Omental fat pad (tissue), 4 donors: Measurements from ENCODE around the gene RGS6. TPM values are rescaled to one million over a fixed set of nuclear protein-coding genes. Genes with fewer than 3 reads are reported as not detected.

ENCODE experiments used
- ATAC-seq: fragments of 150-250 bp; one replicate; pipeline ENCODE4 v1.9.1; 2016; ENCODE audit warnings: mild to moderate bottlenecking, moderate library complexity; ENCODE audit not compliant: low FRiP score
- DNase-seq: peaks from one replicate; pipeline ENCODE4 v3.0.0-alpha.2; 2019; ENCODE audit warnings: low spot score
- CTCF ChIP-seq, 3 donors: fragments of 450-650 bp; IDR thresholded peaks; one replicate each; pipeline ENCODE4 v1.5.1; 2016 to 2017; ENCODE audit warnings: antibody characterized with exemption in 3 of 3, mild to moderate bottlenecking in 3 of 3, moderate library complexity in 2 of 3
- total RNA-seq, 4 donors: library from RNA; depleted of rRNA; stranded (reverse); fragments of >200 nt; gene quantifications; one replicate each; pipeline ENCODE4 v1.1.0, GENCODE V29; 2016

Gene RGS6
- total RNA-seq, 4 donors from 2014 or later: 5.2 to 27.3 (median 6.9) TPM

- DNase-seq (no peak), ATAC-seq (no peak)
- no peak for TF ChIP-seq CTCF (IDR thresholded peaks at IDR 0.05)
Measured at GRCh38 chr14:72607386-72608130, 675.3 kb downstream of the RGS6 start.

GRCh38 chr14:72608391-72609204 is 676.4 kb downstream of the RGS6 start:
- no peak for TF ChIP-seq CTCF (IDR thresholded peaks at IDR 0.05)
- ATAC-seq (no peak), DNase-seq (no peak)

DNA sequence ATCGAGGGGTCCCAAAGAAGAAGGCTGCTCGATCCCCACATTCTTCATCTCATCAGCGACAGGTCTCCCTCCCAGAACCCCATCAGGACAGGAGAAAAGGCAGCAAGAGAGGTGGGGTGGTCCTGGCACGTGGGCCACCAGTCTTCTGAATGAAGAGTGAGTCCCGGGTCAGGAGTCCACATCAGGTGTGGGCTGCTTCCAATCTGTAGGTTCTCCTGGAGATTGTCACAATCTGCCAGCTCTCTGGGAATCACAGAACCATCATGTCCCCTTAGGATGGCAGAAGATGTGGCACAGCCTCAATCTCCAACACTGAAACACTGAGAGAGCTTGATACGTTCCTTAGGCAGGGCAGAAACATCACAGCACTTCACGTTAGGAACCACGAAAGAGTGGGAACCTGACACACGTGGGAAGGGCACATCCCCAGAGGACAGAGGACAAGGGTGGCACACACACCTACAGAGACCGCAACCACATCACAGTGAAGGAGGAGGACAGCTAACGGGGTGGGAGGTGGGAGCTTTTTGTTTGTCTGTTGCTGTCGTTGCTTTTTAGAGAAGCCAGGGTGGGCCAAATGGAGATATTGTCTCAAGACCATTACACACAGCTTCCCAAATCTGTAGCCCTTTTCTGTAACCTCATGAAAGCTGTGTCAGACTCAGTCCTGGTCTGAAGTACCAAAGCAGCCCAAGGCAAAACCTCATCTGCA is 677.1 kb downstream of the RGS6 start:
- no peak for TF ChIP-seq CTCF (IDR thresholded peaks at IDR 0.05)
- ATAC-seq (no peak), DNase-seq (no peak)

DNA sequence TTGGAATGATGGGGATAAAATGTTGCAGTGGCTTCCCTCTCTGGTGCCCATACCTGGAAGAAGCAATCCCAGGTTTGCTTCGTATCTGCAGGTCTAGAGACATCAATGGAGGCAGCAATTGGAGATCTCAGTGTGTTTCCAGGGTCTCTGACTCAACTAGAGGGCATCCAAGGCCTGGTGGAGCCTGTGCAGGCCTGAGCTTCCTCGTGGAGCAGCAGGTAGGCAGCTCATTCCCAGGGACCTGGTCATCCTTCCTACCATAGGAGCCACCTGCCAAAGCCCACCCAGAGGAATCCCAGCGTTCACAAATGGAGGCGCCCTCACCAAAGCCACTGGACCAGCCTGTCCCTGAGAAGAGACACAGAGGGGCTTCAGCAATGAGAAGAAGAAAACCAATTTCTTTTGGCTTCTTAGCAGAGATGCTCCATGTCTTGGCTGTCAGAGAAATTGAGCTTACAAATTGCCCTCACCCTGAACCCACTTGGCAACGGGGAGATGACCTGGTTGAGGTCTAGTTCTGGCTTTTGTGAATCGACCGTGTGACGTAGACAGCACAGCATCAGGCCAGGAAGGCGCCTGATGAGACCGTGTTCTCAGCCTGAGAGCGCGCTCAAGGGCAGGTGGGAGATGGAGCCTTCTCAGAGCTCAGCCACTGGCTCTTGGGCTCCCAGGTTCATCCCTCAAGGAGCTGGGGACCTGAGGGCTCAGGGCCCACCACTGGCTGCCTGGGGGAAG is 678.0 kb downstream of the RGS6 start:
- TF ChIP-seq CTCF (IDR thresholded peaks at IDR 0.05): no peak
- ATAC-seq: no peak
- no peak for DNase-seq

DNA sequence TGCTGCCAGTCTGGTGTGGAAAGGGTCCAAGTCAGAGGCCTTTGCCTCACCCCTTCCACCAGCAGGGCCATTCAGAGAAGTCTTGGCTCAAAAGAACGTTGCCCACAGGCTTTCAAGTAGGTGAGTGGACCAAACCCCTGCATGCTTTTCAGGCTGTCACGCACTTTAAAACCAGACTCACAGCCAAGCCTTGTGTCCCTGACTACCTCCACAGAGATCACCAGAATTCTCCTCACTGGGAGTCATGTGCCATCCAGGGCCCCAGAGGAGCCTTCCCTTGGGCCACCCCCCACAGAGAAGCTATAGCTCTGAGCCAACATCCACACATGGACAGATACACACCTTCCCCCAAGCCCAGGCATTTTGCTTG is 678.6 kb downstream of the RGS6 start:
- DNase-seq (no peak), ATAC-seq (no peak)
- TF ChIP-seq CTCF (IDR thresholded peaks at IDR 0.05): no peak

DNA sequence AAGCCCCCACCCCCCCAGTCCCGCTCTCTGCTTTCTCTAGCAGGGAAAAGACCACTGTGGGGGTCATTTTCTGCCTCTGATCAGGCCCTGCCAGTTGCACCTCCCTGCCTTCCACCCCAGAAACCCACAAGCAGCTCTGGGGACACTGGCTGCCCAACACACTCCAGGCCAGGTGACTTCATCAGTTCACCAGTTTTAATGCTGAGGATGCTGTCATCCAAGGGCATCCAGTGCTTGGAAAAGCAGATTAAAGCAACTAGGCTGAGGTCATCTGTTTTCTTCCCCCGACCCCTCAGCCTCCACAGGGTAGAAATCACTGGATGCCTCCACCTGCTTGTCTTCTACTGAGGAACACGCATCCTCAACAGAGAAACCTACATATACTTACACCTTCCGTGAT is 679.3 kb downstream of the RGS6 start:
- DNase-seq (no peak), ATAC-seq (no peak)
- TF ChIP-seq CTCF (IDR thresholded peaks at IDR 0.05): no peak
